ENCODE data around the gene FHL2.
A peak's percentile ranks its signal among the peaks of the same experiment; 100 is the strongest.

The FHL2 gene

DNA sequence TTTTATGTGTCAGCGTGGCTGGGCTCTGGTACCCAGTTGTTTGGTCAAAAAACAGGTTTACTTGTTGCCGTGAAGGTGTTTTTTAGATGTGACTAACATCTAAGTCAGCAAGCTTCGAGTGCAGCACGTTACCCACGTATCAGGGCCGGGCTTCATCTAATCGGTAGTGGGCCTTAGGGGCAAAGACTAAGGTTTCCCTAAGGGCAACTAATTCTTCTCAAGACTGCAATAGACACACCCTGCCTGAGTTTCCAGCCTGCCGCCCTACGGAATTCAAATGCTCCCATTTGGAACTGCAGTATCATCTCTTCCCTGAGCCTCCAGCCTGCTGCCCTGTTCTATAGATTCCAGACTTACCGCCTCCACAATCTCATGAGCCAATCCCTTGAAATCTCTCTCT is 27.7 kb downstream of the FHL2 start:
- H3K27ac ChIP-seq, result no peak overlapping the region
- TF ChIP-seq, protein P1, sequence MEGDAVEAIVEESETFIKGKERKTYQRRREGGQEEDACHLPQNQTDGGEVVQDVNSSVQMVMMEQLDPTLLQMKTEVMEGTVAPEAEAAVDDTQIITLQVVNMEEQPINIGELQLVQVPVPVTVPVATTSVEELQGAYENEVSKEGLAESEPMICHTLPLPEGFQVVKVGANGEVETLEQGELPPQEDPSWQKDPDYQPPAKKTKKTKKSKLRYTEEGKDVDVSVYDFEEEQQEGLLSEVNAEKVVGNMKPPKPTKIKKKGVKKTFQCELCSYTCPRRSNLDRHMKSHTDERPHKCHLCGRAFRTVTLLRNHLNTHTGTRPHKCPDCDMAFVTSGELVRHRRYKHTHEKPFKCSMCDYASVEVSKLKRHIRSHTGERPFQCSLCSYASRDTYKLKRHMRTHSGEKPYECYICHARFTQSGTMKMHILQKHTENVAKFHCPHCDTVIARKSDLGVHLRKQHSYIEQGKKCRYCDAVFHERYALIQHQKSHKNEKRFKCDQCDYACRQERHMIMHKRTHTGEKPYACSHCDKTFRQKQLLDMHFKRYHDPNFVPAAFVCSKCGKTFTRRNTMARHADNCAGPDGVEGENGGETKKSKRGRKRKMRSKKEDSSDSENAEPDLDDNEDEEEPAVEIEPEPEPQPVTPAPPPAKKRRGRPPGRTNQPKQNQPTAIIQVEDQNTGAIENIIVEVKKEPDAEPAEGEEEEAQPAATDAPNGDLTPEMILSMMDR (conservative IDR thresholded peaks at IDR 0.05), result no peak

DNA sequence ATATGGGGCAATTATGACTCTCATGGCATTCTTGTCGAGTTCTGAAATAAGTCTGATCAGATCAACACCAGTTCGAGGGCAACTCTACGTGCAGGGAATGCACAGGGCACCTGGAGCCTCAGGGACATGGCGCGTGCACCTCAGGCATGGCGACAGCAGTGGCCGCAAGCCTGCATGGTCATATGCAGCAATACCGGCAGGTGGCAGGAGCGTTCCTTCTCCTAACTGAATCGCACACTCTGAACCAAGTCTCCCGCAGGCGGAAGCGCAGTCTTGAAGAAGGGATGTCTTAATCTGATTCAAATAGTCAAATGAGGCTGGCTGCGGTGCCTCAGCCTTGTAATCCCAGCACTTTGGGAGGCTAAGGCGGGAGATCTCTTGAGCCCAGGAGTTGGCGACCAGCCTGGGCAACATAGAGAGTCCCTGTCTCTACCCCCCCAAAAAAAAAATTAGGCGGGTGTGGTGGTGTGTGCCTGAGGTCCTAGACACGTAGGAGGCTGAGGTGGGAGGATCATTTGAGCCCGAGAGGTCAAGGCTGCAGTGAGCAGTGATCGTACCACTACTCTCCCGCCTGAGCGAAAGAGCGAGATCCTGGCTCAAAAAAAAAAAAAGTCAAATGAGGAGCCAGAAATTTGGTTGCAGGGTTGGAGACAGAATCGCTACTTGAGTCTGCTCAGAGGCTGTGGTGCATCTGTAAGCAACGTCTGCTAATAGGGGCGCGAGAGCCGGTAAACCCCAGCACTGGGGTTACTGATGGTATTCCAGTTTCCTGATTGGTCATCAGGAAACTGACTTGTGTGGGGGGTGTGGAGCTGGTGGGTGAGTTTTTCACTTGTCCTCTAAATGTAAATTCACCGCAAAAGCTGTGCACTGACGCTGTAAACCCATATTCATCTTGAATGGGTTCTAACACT is 28.8 kb downstream of the FHL2 start:
- TF ChIP-seq, protein P1 (conservative IDR thresholded peaks at IDR 0.05), result peak; percentile 93
- H3K27ac ChIP-seq, result no peak overlapping the region; the same call in 1 of the 2 replicates

DNA sequence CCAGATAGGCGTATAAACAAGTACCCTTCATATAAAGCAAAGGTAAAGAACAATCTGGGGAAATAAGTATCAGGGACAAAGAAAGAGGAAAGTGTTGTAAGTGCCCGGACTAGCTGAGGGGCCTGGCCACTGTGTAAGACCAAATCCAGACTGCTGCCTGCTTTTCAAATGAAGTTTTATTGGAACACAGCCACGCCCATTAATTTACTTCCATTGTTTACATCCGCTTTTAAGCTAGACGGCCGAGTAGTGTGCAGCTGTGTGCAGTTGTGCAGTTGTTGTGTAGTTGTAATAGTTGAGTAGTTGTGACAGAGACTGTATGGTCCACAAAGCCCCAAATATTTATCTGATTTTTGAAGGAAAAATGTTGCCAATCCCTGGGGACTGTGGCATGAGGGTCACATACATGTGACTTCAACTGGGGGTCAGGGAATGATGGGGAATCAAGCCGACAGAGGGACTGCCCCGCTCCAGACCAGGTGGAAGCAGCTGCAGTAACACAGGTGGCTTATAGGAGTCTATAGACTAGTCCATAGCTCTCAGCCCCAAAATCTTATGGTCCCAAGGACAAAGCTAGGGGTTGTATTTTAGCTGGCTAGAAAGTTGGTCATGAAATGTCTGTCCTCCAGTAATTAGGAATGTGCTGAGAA is 30.0 kb downstream of the FHL2 start:
- TF ChIP-seq, protein P1 (conservative IDR thresholded peaks at IDR 0.05), result no peak
- no peak overlapping the region for H3K27ac ChIP-seq

DNA sequence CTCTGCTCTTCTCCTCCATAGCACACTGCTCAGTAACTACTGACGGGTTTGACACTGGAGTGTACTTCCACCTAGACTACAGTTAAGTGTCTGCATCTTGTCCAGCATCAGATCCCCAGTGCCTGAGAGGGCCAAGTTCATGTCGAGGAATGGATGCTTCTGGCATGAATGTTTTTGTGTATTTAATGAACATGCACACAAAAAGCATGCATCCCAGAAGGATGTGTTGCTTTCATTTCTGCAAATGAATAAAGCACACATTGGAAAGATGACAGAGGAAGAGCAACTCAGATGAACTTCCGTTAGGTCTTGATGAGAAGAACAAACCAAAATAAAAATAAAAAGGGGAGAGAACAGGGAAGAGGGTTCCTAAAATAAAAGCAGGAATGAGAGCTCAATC is 33.6 kb downstream of the FHL2 start:
- TF ChIP-seq, protein P1 (conservative IDR thresholded peaks at IDR 0.05), result no peak
- H3K27ac ChIP-seq, result no peak overlapping the region

DNA sequence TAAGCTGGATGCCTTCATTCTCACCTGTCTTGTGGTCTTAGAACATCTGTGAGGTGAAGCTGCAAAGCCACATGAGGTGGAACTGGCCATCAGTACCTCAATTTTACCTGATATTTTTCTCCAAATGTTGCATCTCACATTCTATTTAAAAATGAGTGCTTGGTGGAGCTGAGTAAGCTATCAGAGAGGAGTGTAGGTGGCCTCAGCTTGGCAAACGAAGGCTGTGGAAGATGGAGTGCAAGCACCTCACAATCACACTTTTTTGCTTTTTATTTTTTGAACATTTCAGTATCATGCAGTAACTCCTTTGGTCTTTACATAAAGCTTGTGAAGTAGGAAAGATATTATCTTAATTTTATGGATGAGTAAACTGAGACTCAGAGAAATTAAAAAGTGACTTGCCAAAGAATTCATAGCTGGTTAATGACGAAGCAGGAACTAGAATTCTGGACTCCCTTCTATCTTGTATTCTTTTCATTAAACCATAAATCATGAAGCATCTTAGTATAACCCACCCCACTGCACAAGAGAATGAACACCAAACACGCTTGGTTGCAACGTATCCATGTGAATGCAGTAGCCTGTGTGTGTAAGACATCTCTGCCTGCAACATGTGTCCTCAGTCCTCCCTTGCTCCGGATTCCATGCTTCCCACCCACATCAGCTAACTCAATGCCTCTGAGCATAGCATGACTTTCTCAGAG is 34.3 kb downstream of the FHL2 start:
- TF ChIP-seq, protein P1 (conservative IDR thresholded peaks at IDR 0.05), result no peak
- H3K27ac ChIP-seq, result no peak overlapping the region

DNA sequence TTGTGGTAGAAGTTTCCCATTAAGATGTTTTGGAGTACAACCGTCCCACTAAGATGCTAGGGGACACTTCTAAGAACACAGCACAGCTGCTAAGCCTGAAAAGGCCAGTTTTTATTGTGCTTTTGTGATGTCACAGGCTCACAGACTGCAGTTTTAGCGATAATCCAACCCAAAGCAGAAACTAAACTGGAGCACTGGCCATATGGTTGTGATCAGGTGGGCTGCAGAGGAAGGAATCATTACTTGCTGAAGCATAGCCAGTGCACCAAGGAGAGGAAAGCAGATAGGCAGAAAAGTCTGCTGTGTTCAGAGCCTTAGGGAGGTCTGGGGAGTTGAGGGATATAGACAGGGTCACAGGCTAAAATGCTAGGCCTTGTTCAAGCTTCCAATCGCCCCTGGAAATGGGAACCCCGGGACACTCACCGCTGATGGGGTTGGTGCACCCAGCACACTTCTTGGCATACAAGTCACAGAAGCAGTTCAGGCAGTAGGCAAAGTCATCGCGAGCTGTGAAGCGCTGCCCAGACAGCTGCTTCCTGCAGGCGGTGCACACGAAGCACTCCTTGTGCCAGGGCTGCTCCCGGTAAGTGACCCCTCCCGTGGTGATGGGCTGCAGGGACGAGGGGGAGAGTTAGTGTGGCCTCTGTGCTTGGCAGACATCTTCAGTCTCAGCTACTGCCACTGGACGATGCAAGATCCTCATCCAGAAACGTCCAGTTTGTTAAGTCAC is 35.8 kb downstream of the FHL2 start:
- H3K27ac ChIP-seq, result no peak overlapping the region
- TF ChIP-seq, protein P1 (conservative IDR thresholded peaks at IDR 0.05), result no peak
